Liver (tissue), 9 donors: Measurements from ENCODE around the gene PSPC1. TPM values are rescaled to one million over a fixed set of nuclear protein-coding genes. Genes with fewer than 3 reads are reported as not detected.

Experiments
- DNase-seq: peaks from one replicate; pipeline ENCODE4 v3.0.0-alpha.2; 2017; ENCODE audit warnings: low spot score
- H3K27ac ChIP-seq, 2 donors: one replicate each; pipeline ENCODE4 v1.7.0; 2013; ENCODE audit warnings: inconsistent platforms in 2 of 2, low read length in 2 of 2, control low read depth in 1 of 2, low read depth in 1 of 2, mild to moderate bottlenecking in 1 of 2
- H3K27me3 ChIP-seq, 4 donors: one replicate each; pipeline versions ENCODE4 v1.6.1 to v1.7.0; 2013; ENCODE audit warnings: low read length in 3 of 4, inconsistent platforms in 1 of 4, mild to moderate bottlenecking in 1 of 4, moderate library complexity in 1 of 4; ENCODE audit not compliant: control insufficient read depth in 4 of 4, insufficient read depth in 4 of 4
- H3K36me3 ChIP-seq, 4 donors: one replicate each; pipeline versions ENCODE4 v1.6.1 to v1.7.0; 2013; ENCODE audit warnings: low read length in 3 of 4, mild to moderate bottlenecking in 3 of 4, low read depth in 1 of 4, moderate library complexity in 1 of 4; ENCODE audit not compliant: control insufficient read depth in 4 of 4, insufficient read depth in 3 of 4
- H3K4me1 ChIP-seq, 4 donors: one replicate each; pipeline versions ENCODE4 v1.6.1 to v1.7.0; 2013; ENCODE audit warnings: low read length in 3 of 4, mild to moderate bottlenecking in 3 of 4, moderate library complexity in 1 of 4; ENCODE audit not compliant: control insufficient read depth in 4 of 4, insufficient read depth in 4 of 4
- H3K4me3 ChIP-seq, 3 donors: one replicate each; pipeline versions ENCODE4 v1.6.1 to v1.7.0; 2013; ENCODE audit warnings: low read length in 3 of 3, control low read depth in 1 of 3, low read depth in 1 of 3, mild to moderate bottlenecking in 1 of 3
- H3K9ac ChIP-seq, 2 donors: one replicate each; pipeline ENCODE4 v1.7.0; 2013; ENCODE audit warnings: low read length in 2 of 2, mild to moderate bottlenecking in 2 of 2, moderate library complexity in 2 of 2, control low read depth in 1 of 2, low read depth in 1 of 2
- H3K9me3 ChIP-seq, 4 donors: one replicate each; pipeline versions ENCODE4 v1.6.1 to v1.7.0; 2013; ENCODE audit warnings: low read length in 3 of 4; ENCODE audit not compliant: control insufficient read depth in 4 of 4
- ATF3 ChIP-seq: IDR thresholded peaks from 2 replicates; pipeline ENCODE4 v1.6.1; 2016; ENCODE audit warnings: antibody characterized with exemption
- CTCF ChIP-seq: fragments of 150-350 bp; IDR thresholded peaks from 2 replicates; pipeline ENCODE4 v1.5.1; 2017; ENCODE audit warnings: improper control_type of control experiment, low read depth, low read length; ENCODE audit not compliant: missing input control
- EGR1 ChIP-seq, 2 donors: IDR thresholded peaks; 2 replicates each; pipeline ENCODE4 v1.6.1; 2016 to 2018; ENCODE audit warnings: antibody characterized with exemption in 2 of 2, low read depth in 2 of 2
- FOXA1 ChIP-seq: IDR thresholded peaks from 2 replicates; pipeline ENCODE4 v1.6.1; 2016; ENCODE audit warnings: antibody characterized with exemption
- FOXA2 ChIP-seq: IDR thresholded peaks from 2 replicates; pipeline ENCODE4 v1.6.1; 2016; ENCODE audit warnings: antibody characterized with exemption
- HNF4A ChIP-seq, 2 donors: conservative IDR thresholded peaks; 2 replicates each; pipeline ENCODE4 v1.6.1; 2016; ENCODE audit warnings: antibody characterized with exemption in 2 of 2, mild to moderate bottlenecking in 2 of 2
- HNF4G ChIP-seq: IDR thresholded peaks from 2 replicates; pipeline ENCODE4 v1.6.1; 2016; ENCODE audit warnings: antibody characterized with exemption
- MAX ChIP-seq: IDR thresholded peaks from 2 replicates; pipeline ENCODE4 v1.6.1; 2016; ENCODE audit warnings: antibody characterized with exemption
- NR2F2 ChIP-seq: IDR thresholded peaks from 2 replicates; pipeline ENCODE4 v1.6.1; 2016; ENCODE audit warnings: antibody characterized with exemption
- RAD21 ChIP-seq, 2 donors: IDR thresholded peaks; 2 replicates each; pipeline ENCODE4 v1.6.1; 2016; ENCODE audit warnings: antibody characterized with exemption in 2 of 2, mild to moderate bottlenecking in 2 of 2
- REST ChIP-seq: IDR thresholded peaks from 2 replicates; pipeline ENCODE4 v1.6.1; 2016; ENCODE audit warnings: antibody characterized with exemption, mild to moderate bottlenecking
- RXRA ChIP-seq, 2 donors: IDR thresholded peaks; 2 replicates each; pipeline ENCODE4 v1.6.1; 2017 to 2018; ENCODE audit warnings: antibody characterized with exemption in 2 of 2, mild to moderate bottlenecking in 1 of 2
- SP1 ChIP-seq: IDR thresholded peaks from 2 replicates; pipeline ENCODE4 v1.6.1; 2018; ENCODE audit warnings: antibody characterized with exemption, mild to moderate bottlenecking
- TAF1 ChIP-seq: conservative IDR thresholded peaks from 2 replicates; pipeline ENCODE4 v1.6.1; 2016; ENCODE audit warnings: antibody characterized with exemption, mild to moderate bottlenecking
- YY1 ChIP-seq: IDR thresholded peaks from 2 replicates; pipeline ENCODE4 v1.6.1; 2016; ENCODE audit warnings: antibody characterized with exemption, mild to moderate bottlenecking
- ZBTB33 ChIP-seq: IDR thresholded peaks from 2 replicates; pipeline ENCODE4 v1.6.1; 2016; ENCODE audit warnings: antibody characterized with exemption
- WGBS: extraction: QIAGEN DNeasy Blood & Tissue Kit; methylation state at CpG from one replicate; pipeline ENCODE4 v1.1.7; 2013; 5-methylcytosine and 5-hydroxymethylcytosine counted together
- polyA plus RNA-seq, 2 donors: library from polyadenylated mRNA; stranded (reverse) in 1 of 2; unstranded in 1 of 2; fragments of 200-250 nt in 1 of 2; fragments of >200 nt in 1 of 2; fragmentation: Nextera tagmentation in 1 of 2; extraction: Ambion mirVana in 1 of 2; gene quantifications; one replicate each; pipeline versions ENCODE4 v1.2.1 to v1.2.3, GENCODE V29; 2013 to 2015
- total RNA-seq, 2 donors: library from RNA; depleted of rRNA; stranded (reverse); fragments of >200 nt; gene quantifications; one replicate each; pipeline ENCODE4 v1.2.3, GENCODE V29; 2014
- donor health status: healthy.
- donor health status: healthy.
- donor health status: healthy.
- donor health status: healthy.
- donor health status: healthy.

PSPC1 gene
- total and polyA plus RNA-seq, 4 donors: 7.8 to 38.2 (median 20.1) TPM

- TF ChIP-seq RAD21 (IDR thresholded peaks at IDR 0.05) (no peak), MAX (no peak), FOXA2 (no peak), EGR1 (IDR thresholded peaks at IDR 0.05; ENCODE audit: low read depth in 2 of 2) (no peak), HNF4A (conservative IDR thresholded peaks at IDR 0.05) (no peak), FOXA1 (no peak)
Measured at GRCh38 chr13:19759669-19760068, 23.1 kb downstream of the PSPC1 start (continued).

GRCh38 chr13:19742643-19743042 lies 40.1 kb downstream of the PSPC1 start:
- Histone ChIP-seq H3K9ac (no peak overlapping the region), H3K27me3 (no peaks in the 10 kb centered on the region), H3K9me3 (no peaks in the 10 kb centered on the region), H3K36me3 (peaks cover 10 to 22% (median 18%) of the 10 kb centered on the region in 4 donors), H3K4me3 (no peak overlapping the region), H3K4me1 (peaks cover 0 to 4% (median 0%) of the 10 kb centered on the region in 4 donors), H3K27ac (no peak overlapping the region)
- DNase-seq: no peak
- no peak for TF ChIP-seq ATF3
- no peak for TF ChIP-seq RAD21 (IDR thresholded peaks at IDR 0.05)
- no peak for TF ChIP-seq NR2F2
- no peak for TF ChIP-seq SP1
- TF ChIP-seq HNF4A (conservative IDR thresholded peaks at IDR 0.05): no peak
- no peak for TF ChIP-seq RXRA (IDR thresholded peaks at IDR 0.05)
- TF ChIP-seq TAF1: no peak
- TF ChIP-seq CTCF: no peak
- TF ChIP-seq FOXA1: no peak
- TF ChIP-seq FOXA2: no peak
- WGBS: 88% methylated on average over 5 of the region's 5 CpGs

- Histone ChIP-seq H3K9ac (no peak overlapping the region), H3K4me3 (no peak overlapping the region), H3K27ac (no peak overlapping the region), H3K36me3 (peaks cover 4 to 22% (median 13%) of the 10 kb centered on the region in 4 donors), H3K9me3 (no peaks in the 10 kb centered on the region), H3K4me1 (peaks cover 0 to 2% (median 0%) of the 10 kb centered on the region in 4 donors), H3K27me3 (no peaks in the 10 kb centered on the region)
- TF ChIP-seq FOXA2 (no peak), ZBTB33 (no peak), HNF4A (conservative IDR thresholded peaks at IDR 0.05) (no peak), HNF4G (no peak), REST (no peak), TAF1 (no peak), FOXA1 (no peak), ATF3 (no peak), YY1 (no peak), RAD21 (IDR thresholded peaks at IDR 0.05) (no peak), CTCF (no peak), RXRA (IDR thresholded peaks at IDR 0.05) (no peak), SP1 (no peak), NR2F2 (no peak)
- WGBS: 90% methylated on average over 4 of the region's 4 CpGs
- DNase-seq: no peak
Measured at GRCh38 chr13:19737844-19738557, 44.7 kb downstream of the PSPC1 start.
